Measurements from ENCODE around the gene E4F1.
"Not testable (repeated sequence)": the region's sequence is repeated elsewhere in the genome, so short reads cannot be mapped to it uniquely, and the experiment has no call there.

The E4F1 gene

DNA sequence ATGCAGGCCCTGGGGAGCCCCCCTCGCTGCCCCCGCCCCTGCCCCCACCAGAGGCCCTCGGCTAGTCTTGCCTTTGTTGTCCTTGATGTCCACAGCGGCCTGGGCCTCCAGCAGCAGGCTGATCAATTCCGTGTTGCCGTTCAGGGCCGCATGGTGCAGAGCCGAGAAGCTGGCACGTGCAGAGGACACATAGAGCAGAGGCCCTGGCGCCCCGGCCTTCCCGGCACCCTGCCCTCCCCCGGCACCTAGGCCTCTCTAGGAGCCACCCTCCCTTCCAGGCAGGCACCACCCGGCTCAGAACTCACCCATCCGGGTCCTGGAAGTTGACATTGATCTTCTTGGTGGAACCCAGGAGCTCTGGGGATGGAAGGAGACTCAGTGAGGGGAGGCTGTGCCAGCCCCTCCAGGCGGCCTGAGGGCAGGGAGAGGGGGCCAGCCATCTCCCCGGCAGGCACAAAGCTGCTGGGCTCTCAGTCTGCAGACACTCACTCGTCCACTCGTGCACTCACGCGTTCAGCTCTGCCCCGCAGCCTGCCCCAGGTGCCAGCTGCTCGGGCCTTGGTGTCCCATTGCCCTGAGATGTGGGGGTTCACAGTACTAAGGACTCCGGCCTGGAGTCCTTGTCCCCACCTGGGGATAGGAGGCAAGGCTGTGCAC, 33.3 kb upstream of the E4F1 start:
- DNase-seq = no peak

DNA sequence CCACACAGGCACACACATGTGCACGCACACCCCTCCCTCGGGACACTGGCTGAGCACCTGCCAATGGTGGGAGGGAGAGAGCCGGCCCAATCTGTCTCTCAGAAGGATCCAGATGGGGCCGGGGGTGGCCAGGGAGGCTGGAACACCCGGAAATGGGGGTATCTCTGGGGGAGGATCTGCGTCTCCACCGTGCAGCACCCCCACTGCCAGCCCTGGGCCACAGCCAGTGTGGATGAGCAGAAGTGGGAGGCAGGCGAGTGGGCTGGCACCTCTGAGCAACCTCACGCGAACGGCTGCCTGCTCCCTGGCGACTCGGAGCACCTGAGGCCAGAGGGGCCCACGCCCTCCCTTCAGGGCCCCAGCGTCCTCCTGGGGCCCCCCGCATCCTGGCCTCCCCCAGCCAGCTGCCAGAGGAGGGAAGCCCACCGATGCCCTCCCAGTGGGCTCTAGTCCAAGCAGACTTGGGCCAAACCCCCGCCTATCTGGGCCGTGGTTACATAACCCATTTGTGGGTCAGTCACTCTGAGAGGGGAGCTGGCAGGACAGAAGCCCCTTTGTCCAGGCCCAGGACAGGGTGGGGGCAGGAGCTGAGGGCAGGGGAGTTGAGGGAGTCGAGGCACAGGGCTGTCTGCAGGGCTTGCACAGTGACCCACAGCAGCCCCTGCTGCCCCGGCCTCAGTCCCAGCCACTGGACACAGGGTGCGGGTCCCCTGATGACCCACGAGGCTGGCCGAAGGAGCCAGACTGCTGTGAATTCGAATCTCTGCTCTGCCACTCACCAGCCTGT, 32.5 kb upstream of the E4F1 start:
- no peak for DNase-seq

DNA sequence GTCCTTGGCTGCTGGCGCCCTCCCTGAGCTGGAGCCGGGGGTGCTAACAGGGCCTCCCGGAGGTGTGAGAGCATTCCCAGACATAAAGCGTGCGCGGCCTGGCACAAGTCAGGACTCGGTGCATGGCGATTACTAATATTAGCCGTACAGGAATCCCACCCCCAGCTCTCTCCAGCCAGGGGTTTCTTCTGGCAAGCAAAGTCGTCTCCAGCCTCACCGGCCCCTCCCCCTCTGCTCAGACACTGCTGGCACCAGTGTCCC, 32.0 kb upstream of the E4F1 start:
- DNase-seq = no peak

DNA sequence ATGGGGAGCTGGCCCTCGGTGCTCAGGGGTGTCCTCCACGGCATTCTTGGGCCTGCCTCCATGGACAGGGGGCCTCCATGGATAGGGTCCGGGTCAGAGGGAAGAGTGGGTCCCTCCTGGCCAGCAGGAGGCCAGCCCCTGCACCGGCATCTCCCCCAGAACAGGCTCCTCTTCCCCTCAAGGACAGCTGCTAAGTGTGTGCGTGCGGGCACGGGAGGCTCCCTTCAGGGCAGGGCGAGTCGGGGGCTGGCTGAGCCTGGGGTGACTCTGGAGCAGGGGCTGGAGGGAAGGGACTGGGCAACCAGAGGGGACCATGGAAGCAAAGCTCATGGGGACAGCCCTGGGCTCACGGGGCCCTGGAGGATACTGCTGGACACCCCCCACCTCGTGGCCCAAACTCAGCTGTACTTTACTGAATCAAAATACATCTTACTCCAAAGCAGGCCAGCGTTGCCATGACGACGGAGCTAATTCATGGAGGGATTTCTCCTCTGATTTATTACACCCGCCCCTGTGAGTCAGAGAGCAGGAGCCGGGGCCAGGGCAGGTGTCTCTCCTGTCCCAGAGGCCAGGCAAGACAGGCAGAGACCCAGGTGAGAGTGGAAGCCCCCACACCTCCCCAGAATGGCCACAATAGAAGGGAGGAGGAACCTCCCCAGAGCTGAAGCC, 29.1 kb upstream of the E4F1 start:
- DNase-seq = no peak

DNA sequence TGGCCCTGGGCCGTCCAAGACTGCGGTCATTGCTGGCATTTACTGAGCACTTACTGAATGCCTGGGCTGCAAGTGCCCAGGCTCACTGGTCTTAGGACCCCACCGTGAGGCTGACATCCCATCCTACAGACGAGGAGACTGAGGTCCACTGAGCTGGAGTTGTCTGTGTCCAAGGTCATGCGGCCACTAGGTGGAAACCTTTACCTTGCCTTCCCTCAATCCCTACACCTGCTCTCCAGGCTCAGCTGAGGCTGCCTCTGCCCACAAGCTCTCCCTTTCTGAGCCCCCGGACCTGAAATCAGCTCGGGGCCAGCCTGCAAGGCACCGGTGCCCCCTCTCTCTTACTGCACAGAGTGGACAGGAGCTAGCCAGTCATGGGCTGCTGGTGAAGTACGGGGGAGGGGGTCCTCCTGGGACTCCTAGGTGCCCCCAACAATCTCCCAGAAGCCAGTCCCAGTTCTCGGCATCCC, 28.5 kb upstream of the E4F1 start:
- DNase-seq = peak; percentile 21 to 63 (median 42)

DNA sequence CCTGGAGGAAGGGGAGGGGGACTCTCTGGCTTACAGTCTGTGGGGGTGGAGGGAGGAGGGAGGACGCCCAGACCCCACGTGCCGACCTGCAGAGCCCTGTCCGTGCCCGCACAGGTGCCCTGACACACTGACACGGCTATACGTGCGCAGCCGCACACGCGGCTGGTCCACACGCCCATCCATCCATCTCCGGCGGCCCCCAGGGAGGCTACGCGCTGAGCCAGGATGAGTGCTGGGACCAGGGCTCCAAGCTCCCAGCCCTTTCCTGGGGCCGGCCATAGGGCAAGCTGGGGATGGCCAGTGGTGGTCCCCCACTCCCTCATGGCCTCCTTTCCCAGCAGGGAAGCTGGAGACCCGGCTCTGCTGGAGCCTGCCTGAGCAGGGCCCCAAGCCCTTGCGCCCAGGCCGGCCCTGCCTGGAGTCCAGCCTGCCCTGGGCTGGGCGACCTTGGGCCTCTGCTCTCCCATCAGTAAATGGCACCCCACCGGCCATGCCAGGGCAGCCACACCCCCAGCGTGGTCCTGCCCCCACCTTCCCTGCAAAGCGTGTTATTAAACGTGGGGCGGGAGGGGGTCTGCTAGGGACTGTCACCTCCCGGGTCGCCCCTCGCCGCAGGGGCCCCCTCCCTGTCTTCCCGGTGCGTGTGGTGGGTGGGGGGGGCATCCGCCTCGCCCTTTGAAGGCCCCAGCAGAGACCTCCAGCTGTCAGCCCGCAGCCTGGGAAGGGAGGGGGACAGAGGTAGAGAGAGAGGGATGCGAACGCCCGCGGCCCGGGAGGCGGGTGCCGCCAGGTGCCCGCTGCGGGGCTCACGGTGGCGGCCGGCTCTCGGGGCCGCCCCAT, 27.8 kb upstream of the E4F1 start:
- no peak for DNase-seq

DNA sequence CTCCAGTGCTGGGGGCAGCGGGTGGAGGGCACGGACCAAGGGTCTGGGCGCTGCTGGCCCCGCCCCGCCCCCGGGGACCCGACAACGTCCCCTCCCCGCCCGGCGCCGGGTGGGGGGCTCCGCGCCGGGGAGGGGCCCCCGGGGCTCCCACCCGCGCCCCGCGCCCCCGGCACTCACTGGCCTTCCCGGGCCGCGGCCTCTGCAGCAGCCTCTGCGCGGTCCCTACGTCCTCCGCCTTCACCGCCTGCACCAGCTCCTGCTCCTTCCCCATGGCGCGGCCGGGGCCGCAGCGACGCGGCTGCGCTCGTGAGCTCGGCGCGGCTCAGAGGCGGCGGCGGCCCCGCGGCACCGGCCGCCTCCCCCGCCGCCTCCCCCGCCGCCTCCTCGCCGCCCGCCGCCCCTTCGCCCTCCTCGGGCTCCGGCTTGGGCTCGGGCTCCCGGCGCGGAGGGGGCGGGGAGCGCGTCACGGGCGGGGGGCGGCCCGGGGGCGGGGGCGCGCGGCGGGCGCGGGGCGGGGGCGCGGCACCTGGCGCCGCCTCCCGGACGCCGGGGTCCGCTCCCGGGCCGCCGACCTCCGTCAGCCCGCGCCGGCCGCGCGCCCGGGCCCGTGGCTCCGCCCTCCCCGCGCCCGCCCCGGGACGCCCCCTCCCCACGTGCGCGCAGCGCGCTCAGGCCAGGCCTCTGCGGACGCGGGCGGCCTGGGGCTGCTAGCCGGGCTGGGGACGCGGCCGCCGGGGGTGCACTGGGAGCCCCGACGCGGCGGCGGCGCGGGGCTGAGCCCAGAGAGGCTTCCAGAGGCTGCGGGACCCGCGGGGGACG, 27.0 kb upstream of the E4F1 start, which contains the start of gene CASKIN1:
Gene CASKIN1 (minus strand): TSS at position 444 of the 819 bp plus-strand sequence. CDS start 173 bp downstream, at position 271.
- DNase-seq = peak; percentile 43 to 82 (median 66)

DNA sequence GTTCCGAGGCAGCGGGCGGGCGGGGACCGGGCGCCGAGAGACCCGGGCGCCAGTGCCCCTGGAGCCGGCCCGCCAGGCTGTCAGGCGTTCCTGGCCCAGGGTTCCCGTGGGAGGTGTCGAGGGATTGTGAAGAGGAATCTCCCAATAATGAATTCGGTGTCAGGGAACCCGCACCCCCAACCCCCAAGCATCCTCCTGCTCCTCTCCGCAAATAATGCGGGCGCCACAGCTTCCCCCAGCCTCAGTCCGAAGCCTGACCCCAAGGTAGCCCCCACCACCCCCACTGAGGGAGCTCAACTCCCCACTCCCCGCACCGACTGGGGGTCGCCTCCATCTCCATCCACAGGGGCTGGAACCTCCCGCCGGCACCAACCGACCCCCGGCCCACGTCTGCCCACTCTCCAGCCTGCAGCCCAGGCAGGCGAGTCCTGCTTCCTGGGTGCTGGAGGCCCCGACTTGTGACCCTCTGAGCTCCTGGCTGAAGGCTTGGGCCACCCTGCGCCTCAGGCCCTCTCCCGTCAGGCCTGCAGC, 26.3 kb upstream of the E4F1 start:
- DNase-seq = no peak

DNA sequence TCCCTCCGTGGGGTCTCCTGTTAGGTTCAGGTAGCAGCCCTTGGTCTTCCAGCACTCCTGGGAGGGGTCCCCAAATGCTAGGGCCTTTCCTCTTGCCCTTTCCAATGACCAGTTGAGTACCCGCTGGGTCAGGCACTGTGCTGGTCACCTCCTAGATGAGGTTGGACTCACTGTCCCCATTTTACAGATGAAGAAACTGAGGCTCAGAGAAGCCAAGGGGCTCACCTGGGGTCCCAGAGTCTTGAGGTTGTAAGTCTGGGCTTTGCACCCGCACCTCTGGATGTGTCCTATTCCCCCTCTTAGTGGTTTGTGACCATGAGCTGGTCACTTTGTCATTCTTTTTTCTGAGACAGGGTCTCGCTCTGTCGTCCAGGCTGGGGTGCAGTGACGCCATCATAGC, 25.6 kb upstream of the E4F1 start:
- no peak for DNase-seq

DNA sequence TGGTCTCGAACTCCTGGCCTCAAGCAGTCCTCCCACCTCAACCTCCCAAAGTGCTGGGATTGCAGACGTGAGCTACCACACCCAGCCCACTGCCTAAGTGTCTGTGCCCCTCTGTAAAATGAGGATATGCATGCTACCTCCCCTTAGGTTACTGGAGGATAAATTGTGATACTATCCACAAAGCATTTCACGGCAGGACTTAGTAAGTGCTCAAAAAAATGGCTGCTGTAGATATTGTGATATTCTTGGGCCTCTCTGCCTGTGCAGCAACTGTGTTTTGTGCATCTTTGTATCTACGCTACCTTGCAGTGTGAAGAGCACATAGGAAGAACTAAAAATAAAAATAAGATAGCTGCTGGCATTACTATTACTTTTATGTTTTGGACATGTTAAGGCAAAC, 25.1 kb upstream of the E4F1 start:
- DNase-seq = no peak

DNA sequence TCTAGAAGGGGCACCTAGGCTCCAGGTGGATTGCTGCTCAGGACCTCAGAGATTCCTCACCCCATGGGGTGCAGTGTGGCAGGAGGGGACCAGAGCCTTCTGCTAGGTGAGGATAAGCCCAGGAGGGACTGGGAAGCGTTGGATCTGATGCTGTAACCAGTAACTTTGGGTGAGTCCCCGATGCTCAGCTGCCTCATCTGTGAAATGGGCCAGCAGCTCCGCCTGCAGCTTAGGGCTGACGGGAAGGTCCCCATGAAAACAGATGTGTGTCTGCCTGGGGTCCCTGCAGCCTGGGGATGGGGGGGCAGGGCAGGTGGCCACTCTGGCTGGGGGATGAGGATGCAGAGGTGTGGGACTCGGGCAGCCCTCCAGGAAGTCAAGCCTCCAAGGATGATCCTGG, 24.3 kb upstream of the E4F1 start:
- DNase-seq = no peak

DNA sequence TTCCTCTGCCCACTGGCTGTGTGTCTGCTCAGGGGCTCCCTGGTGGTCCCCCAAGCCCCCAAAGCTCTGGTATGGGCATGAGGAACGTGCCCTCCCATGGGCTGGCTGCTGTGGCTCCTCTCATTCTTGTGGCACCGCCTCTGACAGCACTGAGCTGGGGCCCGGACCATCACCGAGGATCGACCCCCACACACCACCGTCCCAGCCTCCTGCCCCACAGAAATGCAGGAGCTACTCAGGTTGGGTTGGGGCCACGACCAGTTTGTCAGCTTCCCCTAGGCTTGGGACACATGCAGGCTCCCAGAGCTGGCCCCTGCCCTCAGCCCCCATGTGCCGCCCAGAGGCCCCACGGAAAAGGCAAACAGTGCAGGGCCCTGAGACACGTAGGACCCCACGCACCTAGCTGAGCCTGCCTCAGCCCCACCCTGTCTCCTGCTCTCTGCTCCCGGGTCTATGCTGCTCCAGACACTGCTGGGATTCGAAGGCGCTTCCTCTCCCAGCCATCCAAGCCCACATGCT, 23.7 kb upstream of the E4F1 start:
- DNase-seq = no peak

DNA sequence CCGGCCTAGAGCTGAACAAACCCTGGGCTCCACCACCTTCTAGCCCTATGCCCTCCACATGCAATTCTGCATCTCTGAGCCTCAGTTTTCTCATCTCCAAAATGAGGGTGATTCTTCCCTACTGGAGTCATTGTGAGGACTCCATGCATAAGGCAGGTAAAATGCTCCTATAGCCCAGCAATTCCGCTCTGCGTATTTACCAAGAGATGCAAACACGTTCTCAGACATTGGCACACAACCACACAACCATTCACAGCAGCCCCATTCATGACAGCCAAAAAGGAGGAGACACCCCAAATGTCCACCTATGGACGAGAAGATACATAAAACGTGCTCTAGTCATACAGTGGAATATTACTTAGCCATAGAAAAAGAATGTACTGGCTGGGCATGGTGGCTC, 23.1 kb upstream of the E4F1 start:
- no peak for DNase-seq

DNA sequence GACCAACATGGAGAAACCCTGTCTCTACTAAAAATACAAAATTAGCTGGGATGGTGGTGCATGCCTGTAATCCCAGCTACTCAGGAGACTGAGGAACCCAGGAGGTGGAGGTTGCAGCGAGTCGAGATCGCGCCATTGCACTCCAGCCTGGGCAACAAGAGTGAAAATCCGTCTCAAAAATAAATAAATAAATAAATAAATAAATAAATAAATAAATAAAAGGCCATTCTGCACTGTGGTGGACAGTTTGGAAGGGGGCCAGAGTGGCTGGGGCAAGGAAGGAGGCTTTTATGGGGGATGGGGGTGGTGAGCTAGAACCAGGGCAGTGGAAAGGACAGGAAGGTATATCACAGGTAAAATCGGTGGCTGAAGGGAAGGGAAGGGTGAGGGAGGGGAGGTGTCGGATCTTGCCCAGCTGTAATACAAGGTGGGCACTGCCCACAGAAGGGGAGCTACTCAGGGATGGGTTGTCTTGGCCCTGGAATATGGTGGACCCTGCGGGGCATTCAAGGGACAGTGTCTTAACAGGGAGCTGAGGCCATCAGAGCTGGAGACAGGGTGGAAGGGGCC, 20.2 kb upstream of the E4F1 start:
- not testable (repeated sequence) for DNase-seq

DNA sequence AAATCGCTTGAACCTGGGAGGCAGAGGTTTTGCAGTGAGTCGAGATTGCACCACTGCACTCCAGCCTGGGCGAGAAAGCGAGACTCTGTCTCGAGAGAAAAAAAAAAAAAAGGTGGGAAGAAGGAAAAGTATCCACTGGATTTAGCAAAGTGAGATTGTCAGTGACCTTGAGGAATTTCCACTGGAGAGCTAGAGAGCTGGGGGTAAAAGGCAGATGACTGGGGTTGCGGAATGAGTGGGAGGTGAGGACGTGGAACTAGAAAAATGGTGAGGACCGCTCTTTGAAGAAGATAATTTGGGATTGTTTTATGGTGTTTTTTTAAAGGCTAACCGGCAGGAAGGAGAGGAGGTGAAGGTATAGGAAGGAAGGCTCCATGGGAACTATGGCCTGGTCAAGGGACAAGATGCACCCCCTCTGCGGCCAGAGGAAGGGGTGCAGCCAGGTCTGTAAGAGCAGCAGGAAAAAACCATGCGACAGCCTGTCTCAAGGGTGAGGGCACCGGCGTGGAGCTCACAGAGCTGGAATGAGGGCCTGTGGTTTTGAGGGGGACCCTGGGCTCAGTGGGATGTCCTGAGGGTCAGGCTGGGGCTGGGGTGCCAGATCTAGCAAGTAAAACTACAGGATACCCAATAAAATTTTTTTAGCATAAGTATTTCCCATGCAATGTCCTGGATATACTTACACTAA, 18.8 kb upstream of the E4F1 start:
- DNase-seq = no peak

DNA sequence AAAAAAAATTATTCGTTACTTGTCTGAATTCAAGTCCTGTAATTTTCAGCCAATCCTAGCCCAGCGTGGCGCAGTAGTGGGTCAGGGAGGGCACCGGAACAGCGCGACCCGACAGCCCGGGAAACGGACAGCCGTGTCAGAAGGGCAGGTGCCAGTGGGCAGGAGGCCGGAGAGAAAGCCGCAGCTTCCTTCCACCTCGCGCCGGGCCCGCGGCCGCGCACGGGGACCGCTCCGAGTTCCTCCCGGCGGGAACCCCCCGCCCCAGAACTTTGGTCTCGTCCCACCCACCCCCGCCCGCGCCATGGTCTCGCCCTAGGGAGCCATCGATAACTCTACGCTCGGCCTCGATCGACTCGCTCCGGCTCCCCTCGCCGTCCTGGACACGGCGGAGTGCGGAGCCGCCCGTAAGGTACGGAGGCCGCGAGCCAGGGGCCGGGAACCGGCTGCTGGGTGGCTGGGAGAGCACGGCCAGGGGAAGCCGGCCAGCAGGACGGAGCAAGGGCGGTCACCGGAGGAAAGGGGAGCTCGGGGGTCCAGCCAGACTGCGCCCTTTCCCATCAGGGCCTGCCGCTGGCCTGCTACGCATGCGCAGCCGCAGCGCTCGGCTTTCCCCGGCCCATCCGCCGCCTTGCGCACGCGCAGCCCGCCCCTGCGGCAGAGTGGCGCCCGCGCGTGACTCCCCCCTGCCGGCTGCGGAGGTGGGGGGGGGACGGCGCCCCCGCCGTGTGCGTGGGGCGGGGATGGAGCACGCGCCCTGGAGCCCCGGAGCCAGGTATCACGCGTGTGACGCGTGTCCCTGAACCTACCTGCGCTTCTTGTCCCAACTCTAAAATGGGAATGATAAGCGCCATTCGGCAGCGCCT, 18.1 kb upstream of the E4F1 start, which contains the start of gene MLST8:
Gene MLST8 (plus strand): TSS at position 351 of the 863 bp plus-strand sequence. CDS start 632 bp downstream, outside the sequence.
- peak; percentile 88 to 97 (median 93) for DNase-seq

DNA sequence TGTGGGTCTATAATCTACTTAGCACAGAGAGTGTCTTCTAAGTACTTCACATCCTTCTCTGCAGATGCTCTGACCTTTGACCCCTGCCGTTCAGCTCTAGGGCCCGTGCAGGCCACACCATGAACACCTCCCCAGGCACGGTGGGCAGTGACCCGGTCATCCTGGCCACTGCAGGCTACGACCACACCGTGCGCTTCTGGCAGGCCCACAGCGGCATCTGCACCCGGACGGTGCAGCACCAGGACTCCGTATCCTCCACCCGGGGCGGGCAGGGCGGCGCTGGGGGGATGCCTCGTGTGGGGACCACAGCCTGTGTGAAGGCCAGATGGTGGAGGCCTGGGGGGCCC, 17.5 kb upstream of the E4F1 start:
- no peak for DNase-seq

DNA sequence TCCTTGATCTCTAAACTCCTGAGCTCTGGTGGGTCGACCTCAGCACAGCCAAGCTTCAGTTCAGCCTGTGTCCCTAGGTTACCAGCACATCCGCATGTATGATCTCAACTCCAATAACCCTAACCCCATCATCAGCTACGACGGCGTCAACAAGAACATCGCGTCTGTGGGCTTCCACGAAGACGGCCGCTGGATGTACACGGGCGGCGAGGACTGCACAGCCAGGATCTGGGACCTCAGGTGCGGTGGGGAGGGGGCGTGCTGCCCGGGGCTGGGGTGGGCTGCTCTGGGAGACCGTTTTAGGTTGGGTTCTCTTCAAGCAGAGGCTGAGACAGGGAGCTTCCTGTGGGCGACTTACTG, 17.0 kb upstream of the E4F1 start:
- no peak for DNase-seq

DNA sequence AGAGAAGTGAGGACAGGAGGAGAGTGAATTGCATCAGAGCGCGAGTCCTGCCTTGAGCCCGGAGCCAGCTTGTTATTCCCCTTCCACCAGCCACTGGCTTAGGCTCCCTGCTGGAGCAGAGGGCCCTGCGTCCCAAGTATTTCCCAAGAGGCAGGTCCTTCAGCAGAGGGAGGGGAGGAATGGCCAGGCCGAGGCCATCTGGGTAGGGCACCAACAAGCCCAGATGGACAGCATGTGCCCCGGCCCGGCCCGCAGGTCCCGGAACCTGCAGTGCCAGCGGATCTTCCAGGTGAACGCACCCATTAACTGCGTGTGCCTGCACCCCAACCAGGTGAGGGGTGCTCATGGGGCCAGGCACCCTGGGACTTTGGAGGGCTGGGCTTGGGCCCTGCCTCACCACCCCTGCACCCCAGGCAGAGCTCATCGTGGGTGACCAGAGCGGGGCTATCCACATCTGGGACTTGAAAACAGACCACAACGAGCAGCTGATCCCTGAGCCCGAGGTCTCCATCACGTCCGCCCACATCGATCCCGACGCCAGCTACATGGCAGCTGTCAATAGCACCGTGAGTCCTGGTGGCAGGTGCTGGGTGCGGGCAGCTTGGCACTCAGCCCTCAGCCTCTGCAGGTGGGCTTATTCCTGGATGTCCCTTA, 16.5 kb upstream of the E4F1 start:
- peak; percentile 30 to 66 (median 62) for DNase-seq
